Measurements from ENCODE around the gene DEPDC1B.
"Not testable (repeated sequence)": the region's sequence is repeated elsewhere in the genome, so short reads cannot be mapped to it uniquely, and the experiment has no call there.

The DEPDC1B gene

DNA sequence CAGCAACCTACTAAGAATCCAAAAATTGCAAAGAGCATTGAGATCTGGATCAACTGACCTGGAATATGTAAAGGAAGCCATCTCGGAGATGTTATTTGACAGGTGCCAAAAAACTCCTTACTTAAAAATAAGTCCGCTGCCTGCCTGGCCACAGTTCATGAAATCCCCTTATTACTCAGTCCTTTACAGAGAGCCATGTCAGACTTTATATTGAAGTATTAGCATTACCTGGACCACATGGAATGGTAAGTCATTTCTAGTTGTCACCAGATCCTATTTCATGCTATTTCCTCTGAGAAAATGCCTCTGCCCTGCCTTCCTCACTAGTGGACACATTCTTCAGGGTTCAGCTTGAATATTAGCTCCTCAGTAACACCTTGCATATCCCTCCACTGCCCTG is 115.7 kb downstream of the DEPDC1B start:
- DNase-seq (ENCODE audit: low read depth), result no peak

DNA sequence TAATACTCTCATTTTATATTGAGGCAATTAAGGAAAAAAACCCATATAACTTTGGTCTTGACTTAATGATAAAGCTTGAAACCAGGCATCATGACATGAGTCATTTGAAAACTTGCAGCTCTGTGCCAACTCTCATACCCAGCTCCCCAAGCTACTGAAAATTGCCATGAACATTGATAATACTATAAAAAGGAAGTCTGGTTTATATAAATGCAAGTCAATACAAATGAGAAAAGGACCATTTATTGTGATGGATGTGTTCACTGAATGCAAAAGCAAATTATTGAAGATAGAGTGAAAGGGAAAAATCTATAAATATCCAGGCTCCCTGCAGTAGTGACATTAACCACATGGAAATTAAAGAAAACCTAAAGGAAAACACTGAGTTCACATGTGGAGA is 116.3 kb downstream of the DEPDC1B start:
- DNase-seq (ENCODE audit: low read depth), result no peak

DNA sequence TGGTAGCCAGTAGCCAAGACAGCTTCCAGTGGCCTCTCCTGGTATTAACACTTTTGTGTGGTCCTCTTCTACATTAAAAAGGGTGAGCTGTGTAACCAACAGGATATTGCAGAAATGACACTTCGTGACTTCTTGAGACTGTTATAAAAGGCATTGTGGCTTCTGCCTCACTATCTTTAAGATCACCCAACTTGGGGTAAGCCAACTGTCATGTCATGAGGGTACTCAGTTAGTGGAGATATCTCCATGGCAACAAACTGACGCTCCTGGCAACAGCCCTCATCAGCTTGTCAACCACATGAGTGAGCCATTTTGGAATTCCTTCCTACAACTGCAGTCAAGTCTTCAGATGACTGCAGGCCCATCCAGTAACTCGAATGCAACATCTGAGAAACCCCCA is 121.7 kb downstream of the DEPDC1B start:
- DNase-seq (ENCODE audit: low read depth), result no peak

DNA sequence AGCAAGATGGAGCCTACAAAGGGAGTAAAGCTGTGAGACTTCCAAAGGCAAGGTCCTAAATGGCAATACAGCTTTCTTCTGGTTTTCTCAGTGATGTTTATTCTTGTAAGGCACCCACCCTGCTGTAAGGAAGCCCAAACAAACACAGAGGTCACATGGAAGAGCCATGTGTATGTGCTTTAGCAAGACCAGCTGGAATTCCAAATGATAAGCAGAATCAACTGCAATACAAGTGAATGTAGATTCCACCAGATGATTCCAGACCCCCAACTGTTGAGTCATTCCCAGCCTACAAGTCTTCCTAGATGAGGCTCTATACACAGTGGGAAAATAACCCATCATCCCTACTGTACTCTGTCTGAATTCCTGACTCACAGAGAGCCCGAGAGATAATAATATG is 122.8 kb downstream of the DEPDC1B start:
- no peak for DNase-seq (ENCODE audit: low read depth)

DNA sequence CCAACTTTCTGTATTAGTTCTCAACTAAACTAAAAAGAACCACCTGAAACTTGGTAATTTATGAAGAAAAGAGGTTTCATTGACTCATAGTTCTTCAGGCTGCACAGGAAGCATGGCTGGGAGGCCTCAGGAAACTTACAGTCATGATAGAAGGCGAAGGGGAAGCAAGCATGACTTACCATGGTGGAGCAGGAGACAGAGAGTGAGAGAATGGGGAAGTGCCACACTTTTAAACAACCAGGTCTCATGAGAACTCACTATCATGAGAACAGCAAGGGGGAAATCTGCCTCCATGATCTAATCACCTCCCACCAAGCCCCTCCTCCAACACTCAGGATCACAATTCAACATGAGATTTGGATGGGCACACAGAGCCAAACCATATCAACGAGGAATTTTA is 123.5 kb downstream of the DEPDC1B start:
- no peak for DNase-seq (ENCODE audit: low read depth)

DNA sequence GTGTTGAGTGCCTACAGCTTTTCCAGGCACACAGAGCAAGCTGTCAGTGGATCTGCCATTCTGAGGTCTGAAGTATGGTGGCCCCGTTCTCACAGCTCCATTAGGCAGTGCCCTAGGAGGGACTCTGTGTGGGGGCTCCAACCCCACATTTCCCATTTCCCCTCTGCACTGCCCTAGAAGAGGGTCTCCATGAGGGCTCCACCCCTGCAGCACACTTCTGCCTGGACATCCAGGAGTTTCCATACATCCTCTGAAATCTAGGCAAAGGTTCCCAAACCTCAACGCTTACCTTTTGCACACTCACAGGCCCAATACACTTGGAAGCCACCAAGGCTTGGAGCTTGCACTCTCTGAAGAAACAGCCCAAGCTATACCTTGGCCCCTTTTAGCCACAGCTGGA is 131.3 kb downstream of the DEPDC1B start:
- DNase-seq (ENCODE audit: low read depth), result no peak

DNA sequence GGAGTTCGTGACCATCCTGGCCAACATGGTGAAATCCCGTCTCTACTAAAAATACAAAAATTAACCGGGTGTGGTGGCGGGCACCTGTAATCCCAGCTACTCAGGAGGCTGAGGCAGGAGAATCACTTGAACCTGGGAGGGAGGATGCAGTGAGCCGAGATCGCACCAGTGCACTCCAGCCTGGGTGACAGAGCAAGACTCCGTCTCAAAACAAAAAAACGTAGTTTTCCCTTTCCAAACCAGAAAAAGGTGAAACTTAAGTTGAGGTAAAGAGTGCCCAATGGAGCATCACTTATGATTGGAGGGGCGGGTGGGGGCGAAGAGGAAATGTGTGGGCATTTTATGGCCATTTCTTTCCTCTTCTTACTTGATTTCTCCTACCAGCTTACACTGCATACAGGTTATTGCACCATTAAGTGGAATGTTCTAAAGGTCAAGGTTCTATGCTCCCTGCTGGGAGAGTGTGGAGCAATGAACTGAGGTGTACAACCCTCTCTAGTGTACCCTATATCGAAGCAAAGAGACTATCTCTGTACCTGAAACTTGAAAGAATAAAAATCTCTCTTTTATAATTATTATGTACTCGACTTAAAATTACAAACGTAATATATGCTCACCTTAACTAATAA is 136.2 kb downstream of the DEPDC1B start:
- DNase-seq (ENCODE audit: low read depth), result no peak

DNA sequence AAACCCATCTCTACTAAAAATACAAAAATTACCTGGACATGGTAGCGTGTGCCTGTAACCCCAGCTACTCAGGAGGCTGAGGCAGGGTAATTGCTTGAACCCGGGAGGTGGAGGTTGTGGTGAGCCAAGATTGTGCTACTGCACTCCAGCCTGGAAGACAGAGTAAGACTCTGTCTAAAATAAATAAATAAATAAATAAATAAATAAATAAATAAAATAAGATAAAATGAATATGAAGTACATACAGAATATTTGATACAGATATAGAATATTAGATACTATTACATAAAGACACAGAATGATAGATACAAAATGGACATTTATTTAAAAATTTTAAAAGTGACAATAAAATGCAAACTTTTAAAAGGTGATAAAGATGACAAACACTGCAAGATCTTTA is 146.7 kb downstream of the DEPDC1B start:
- DNase-seq (ENCODE audit: low read depth), result not testable (repeated sequence)

DNA sequence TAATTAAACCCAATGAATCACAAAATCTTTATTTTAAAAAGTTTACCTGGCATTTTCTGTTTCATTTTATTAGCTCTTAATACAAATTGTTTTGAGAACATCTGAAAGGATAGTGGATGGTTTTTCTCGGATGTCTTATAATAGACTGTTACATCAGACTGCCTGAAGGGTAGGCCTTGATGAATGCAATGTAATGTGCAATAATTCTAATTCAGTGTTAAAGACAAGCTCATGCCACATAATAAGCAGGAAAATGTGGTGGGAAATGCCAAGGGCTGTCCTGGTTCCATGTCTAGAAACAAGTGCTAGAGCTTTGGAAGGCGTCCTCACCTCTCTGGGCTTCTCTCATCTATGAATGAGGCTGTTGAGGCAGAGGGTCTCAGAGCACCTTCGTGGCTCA is 148.1 kb downstream of the DEPDC1B start:
- DNase-seq (ENCODE audit: low read depth), result no peak

DNA sequence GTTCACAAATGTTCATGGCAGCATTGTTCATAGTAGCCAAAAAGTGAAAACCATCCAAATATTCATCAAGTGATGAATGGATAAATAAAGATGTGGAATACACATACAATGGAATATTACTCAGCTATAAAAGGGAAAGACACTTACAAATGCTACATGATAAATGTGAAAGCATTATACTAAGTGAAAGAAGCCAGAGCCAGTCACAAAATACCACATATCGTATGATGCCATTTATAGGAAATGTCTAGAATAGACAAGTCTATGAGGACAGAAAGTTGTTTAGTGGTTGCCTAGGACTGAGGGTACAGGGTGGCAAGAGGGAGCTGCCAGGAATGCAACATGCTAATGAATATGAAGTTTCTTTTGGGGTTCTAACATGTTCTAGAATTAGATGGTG is 148.7 kb downstream of the DEPDC1B start:
- DNase-seq (ENCODE audit: low read depth), result no peak

DNA sequence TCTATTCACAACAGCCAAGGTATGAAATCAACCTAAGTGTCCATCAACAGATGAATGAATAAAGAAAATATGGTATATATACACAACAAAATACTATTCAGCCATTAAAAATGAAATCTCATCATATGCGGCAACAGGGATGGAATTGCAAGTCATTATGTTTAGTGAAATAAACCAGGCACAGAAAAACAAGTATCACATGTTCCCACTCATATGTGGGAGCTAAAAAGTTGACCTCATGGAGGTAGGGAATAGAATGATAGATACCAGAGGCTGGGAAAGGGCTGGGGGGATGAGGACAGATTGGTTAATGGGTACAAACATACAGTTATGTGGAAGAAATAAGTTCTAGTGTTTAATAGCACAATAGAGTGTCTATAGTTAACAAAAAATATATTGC is 149.7 kb downstream of the DEPDC1B start:
- DNase-seq (ENCODE audit: low read depth), result no peak

DNA sequence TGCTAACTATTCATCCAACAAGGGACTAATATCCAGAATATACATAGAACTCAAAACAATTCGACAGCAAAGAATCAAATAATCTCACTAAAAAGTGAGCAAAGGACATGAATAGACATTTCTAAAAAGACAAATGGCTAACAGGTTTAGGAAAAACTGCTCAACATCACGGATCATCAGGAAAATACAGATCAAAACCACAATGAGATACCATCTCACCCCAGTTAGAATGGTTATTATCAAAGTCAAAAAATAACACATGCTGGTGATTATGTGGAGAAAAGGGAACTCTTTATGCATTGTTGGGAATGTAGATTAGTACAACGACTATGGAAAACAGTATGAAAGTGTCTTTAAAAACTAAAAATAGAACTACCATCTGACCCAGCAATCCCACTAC is 150.1 kb downstream of the DEPDC1B start:
- DNase-seq (ENCODE audit: low read depth), result no peak
